Tibial nerve (tissue), 4 donors: ENCODE data around the gene UNC50. TPM values are rescaled to one million over a fixed set of nuclear protein-coding genes. Genes with fewer than 3 reads are reported as not detected.
"Not testable (repeated sequence)": the region's sequence is repeated elsewhere in the genome, so short reads cannot be mapped to it uniquely, and the experiment has no call there.

Experiments
- DNase-seq, 2 donors: peaks; one replicate each; pipeline ENCODE4 v3.0.0-alpha.2; 2019; ENCODE audit warnings: low spot score in 2 of 2
- H3K27ac ChIP-seq, 4 donors: fragments of 200-600 bp; sonication (generic) in 3 of 4; one replicate each; pipeline ENCODE4 v1.5.1; 2017 to 2019; ENCODE audit warnings: mild to moderate bottlenecking in 1 of 4
- H3K27me3 ChIP-seq, 2 donors: fragments of 200-600 bp; sonication (generic) in 1 of 2; one replicate each; pipeline versions ENCODE4 v1.5.1 to v1.6.0; 2017 to 2019
- H3K36me3 ChIP-seq, 3 donors: fragments of 200-600 bp; sonication (generic); one replicate each; pipeline ENCODE4 v1.5.1; 2018 to 2019
- H3K4me1 ChIP-seq, 4 donors: fragments of 200-600 bp; sonication (generic) in 3 of 4; one replicate each; pipeline ENCODE4 v1.5.1; 2017 to 2019
- H3K4me3 ChIP-seq, 4 donors: fragments of 200-600 bp; sonication (generic) in 3 of 4; one replicate each; pipeline ENCODE4 v1.5.1; 2017 to 2019; ENCODE audit warnings: mild to moderate bottlenecking in 1 of 4, moderate library complexity in 1 of 4
- H3K9me3 ChIP-seq, 4 donors: fragments of 200-600 bp; sonication (generic) in 3 of 4; one replicate each; pipeline ENCODE4 v1.5.1; 2017 to 2019
- CTCF ChIP-seq, 5 experiments: fragments of 200-600 bp in 3 of 5; fragments of 450-650 bp in 2 of 5; sonication (generic) in 3 of 5; IDR thresholded peaks; one replicate each; pipeline ENCODE4 v1.5.1; 2016 to 2019; ENCODE audit warnings: antibody characterized with exemption in 5 of 5, mild to moderate bottlenecking in 3 of 5, moderate library complexity in 2 of 5
- EP300 ChIP-seq, 2 donors: sonication (generic); formaldehyde crosslinking; IDR thresholded peaks; one replicate each; pipeline ENCODE4 v1.6.1; 2017; ENCODE audit warnings: antibody characterized with exemption in 2 of 2, mild to moderate bottlenecking in 1 of 2
- POLR2A ChIP-seq, 2 donors: fragments of 450-650 bp; IDR thresholded peaks; one replicate each; pipeline ENCODE4 v1.6.1; 2017; ENCODE audit warnings: antibody characterized with exemption in 2 of 2, mild to moderate bottlenecking in 2 of 2, moderate library complexity in 2 of 2
- WGBS, 2 donors: methylation state at CpG; one replicate each; pipeline ENCODE4 v1.1.5; 2018; 5-methylcytosine and 5-hydroxymethylcytosine counted together
- total RNA-seq, 4 donors: library from RNA; depleted of rRNA; stranded (reverse); fragments of >200 nt; gene quantifications; one replicate each; pipeline ENCODE4 v1.1.0, GENCODE V29; 2016

The UNC50 gene
- total RNA-seq, 4 donors from 2014 or later, result 45.3 to 64.9 (median 56.7) TPM

- DNase-seq, result no peak
- H3K9me3 ChIP-seq, result peaks cover 0 to 4% (median 0%) of the 10 kb centered on the region in 4 donors
- no peaks in the 10 kb centered on the region for H3K27me3 ChIP-seq
- no peak overlapping the region for H3K4me3 ChIP-seq
- WGBS, 2 donors, result 86% methylated on average over 1 of the region's 1 CpG
- no peak overlapping the region for H3K27ac ChIP-seq
- H3K4me1 ChIP-seq, result peaks cover 0 to 4% (median 0%) of the 10 kb centered on the region in 4 donors
- H3K36me3 ChIP-seq, result peaks cover 0 to 17% (median 0%) of the 10 kb centered on the region in 3 donors
- TF ChIP-seq EP300 (IDR thresholded peaks at IDR 0.05) (no peak), POLR2A (IDR thresholded peaks at IDR 0.05) (no peak), CTCF (IDR thresholded peaks at IDR 0.05) (no peak)
These were observed 42.6 kb downstream of the UNC50 start for GRCh38 chr2:98650998-98651397.

- TF ChIP-seq EP300 (IDR thresholded peaks at IDR 0.05) (peak; percentile 29 to 53), CTCF (IDR thresholded peaks at IDR 0.05) (no peak)
- Histone ChIP-seq H3K4me3 (no peak overlapping the region), H3K27ac (peak overlapping the region in 2 of 4 donors; percentile 20 to 57), H3K9me3 (peaks cover 0 to 4% (median 0%) of the 10 kb centered on the region in 4 donors), H3K36me3 (peaks cover 0 to 5% (median 0%) of the 10 kb centered on the region in 3 donors), H3K4me1 (no peaks in the 10 kb centered on the region), H3K27me3 (no peaks in the 10 kb centered on the region)
- DNase-seq, result peak in 1 of 2 donors; percentile 47
- WGBS, 2 donors, result 80 to 81% methylated on average over 3 of the region's 3 CpGs
These were observed 46.5 kb downstream of the UNC50 start for GRCh38 chr2:98654699-98655495.

GRCh38 chr2:98656800-98657199 is 48.4 kb downstream of the UNC50 start:
- TF ChIP-seq EP300 (IDR thresholded peaks at IDR 0.05) (no peak), CTCF (IDR thresholded peaks at IDR 0.05) (no peak), POLR2A (IDR thresholded peaks at IDR 0.05) (no peak)
- H3K27ac ChIP-seq, result no peak overlapping the region
- no peaks in the 10 kb centered on the region for H3K4me1 ChIP-seq
- H3K9me3 ChIP-seq, result peaks cover 0 to 7% (median 2%) of the 10 kb centered on the region in 4 donors
- H3K27me3 ChIP-seq, result no peaks in the 10 kb centered on the region
- H3K4me3 ChIP-seq, result no peak overlapping the region
- peaks cover 0 to 18% (median 0%) of the 10 kb centered on the region in 3 donors for H3K36me3 ChIP-seq
- no peak for DNase-seq
- 69 to 79% methylated on average over 4 of the region's 4 CpGs for WGBS, 2 donors

GRCh38 chr2:98658816-98659490 is 50.6 kb downstream of the UNC50 start:
- Histone ChIP-seq H3K36me3 (peaks cover 0 to 20% (median 0%) of the 10 kb centered on the region in 3 donors), H3K27me3 (no peaks in the 10 kb centered on the region), H3K27ac (no peak overlapping the region), H3K9me3 (peaks cover 0 to 7% (median 2%) of the 10 kb centered on the region in 4 donors), H3K4me3 (no peak overlapping the region), H3K4me1 (no peaks in the 10 kb centered on the region)
- DNase-seq, result no peak
- WGBS, 2 donors, result 91 to 94% methylated on average over 4 of the region's 4 CpGs
- TF ChIP-seq CTCF (IDR thresholded peaks at IDR 0.05), result no peak
- no peak for TF ChIP-seq POLR2A (IDR thresholded peaks at IDR 0.05)
- TF ChIP-seq EP300 (IDR thresholded peaks at IDR 0.05), result no peak

- not testable (repeated sequence) for H3K27ac ChIP-seq, DNase-seq, H3K9me3 ChIP-seq, H3K4me1 ChIP-seq, H3K4me3 ChIP-seq, H3K27me3 ChIP-seq
- 93% methylated on average over 3 of the region's 3 CpGs for WGBS, 2 donors
- H3K36me3 ChIP-seq, result peaks cover 0 to 20% (median 0%) of the 10 kb centered on the region in 3 donors
These were observed 51.1 kb downstream of the UNC50 start for GRCh38 chr2:98659491-98659840.
